ENCODE data around the gene LRP1B.

GRCh38 chr2:140600116-140600515 lies 1530.7 kb downstream of the LRP1B start:
- no peak for TF ChIP-seq POLR2AphosphoS5 (IDR thresholded peaks at IDR 0.05)
- no peak for TF ChIP-seq CTCF (IDR thresholded peaks at IDR 0.05; ENCODE audit: poor library complexity, severe bottlenecking)
- no peak for TF ChIP-seq EZH2 (IDR thresholded peaks at IDR 0.05; ENCODE audit: borderline replicate concordance, insufficient read depth, low read length, poor library complexity, severe bottlenecking)
- no peak for TF ChIP-seq SMC3 (conservative IDR thresholded peaks at IDR 0.05; ENCODE audit: poor library complexity)
- no peak for TF ChIP-seq RAD21 (conservative IDR thresholded peaks at IDR 0.05)
- no peak for TF ChIP-seq MXI1 (conservative IDR thresholded peaks at IDR 0.05; ENCODE audit: poor library complexity, severe bottlenecking)
- TF ChIP-seq TAF1 (IDR thresholded peaks at IDR 0.05; ENCODE audit: low read depth) = no peak
- no peak for TF ChIP-seq REST (IDR thresholded peaks at IDR 0.05; ENCODE audit: borderline replicate concordance)
- TF ChIP-seq EP300 (conservative IDR thresholded peaks at IDR 0.05; ENCODE audit: poor library complexity, severe bottlenecking) = no peak

All from neural cell (in vitro differentiated cells).